Liver (tissue), 9 donors: ENCODE data around the gene COG4. TPM values are rescaled to one million over a fixed set of nuclear protein-coding genes. Genes with fewer than 3 reads are reported as not detected.

ENCODE experiments used
- DNase-seq: peaks from one replicate; pipeline ENCODE4 v3.0.0-alpha.2; 2017; ENCODE audit warnings: low spot score
- H3K27ac ChIP-seq, 2 donors: one replicate each; pipeline ENCODE4 v1.7.0; 2013; ENCODE audit warnings: inconsistent platforms in 2 of 2, low read length in 2 of 2, control low read depth in 1 of 2, low read depth in 1 of 2, mild to moderate bottlenecking in 1 of 2
- H3K27me3 ChIP-seq, 4 donors: one replicate each; pipeline versions ENCODE4 v1.6.1 to v1.7.0; 2013; ENCODE audit warnings: low read length in 3 of 4, inconsistent platforms in 1 of 4, mild to moderate bottlenecking in 1 of 4, moderate library complexity in 1 of 4; ENCODE audit not compliant: control insufficient read depth in 4 of 4, insufficient read depth in 4 of 4
- H3K36me3 ChIP-seq, 4 donors: one replicate each; pipeline versions ENCODE4 v1.6.1 to v1.7.0; 2013; ENCODE audit warnings: low read length in 3 of 4, mild to moderate bottlenecking in 3 of 4, low read depth in 1 of 4, moderate library complexity in 1 of 4; ENCODE audit not compliant: control insufficient read depth in 4 of 4, insufficient read depth in 3 of 4
- H3K4me1 ChIP-seq, 4 donors: one replicate each; pipeline versions ENCODE4 v1.6.1 to v1.7.0; 2013; ENCODE audit warnings: low read length in 3 of 4, mild to moderate bottlenecking in 3 of 4, moderate library complexity in 1 of 4; ENCODE audit not compliant: control insufficient read depth in 4 of 4, insufficient read depth in 4 of 4
- H3K4me3 ChIP-seq, 3 donors: one replicate each; pipeline versions ENCODE4 v1.6.1 to v1.7.0; 2013; ENCODE audit warnings: low read length in 3 of 3, control low read depth in 1 of 3, low read depth in 1 of 3, mild to moderate bottlenecking in 1 of 3
- H3K9ac ChIP-seq, 2 donors: one replicate each; pipeline ENCODE4 v1.7.0; 2013; ENCODE audit warnings: low read length in 2 of 2, mild to moderate bottlenecking in 2 of 2, moderate library complexity in 2 of 2, control low read depth in 1 of 2, low read depth in 1 of 2
- H3K9me3 ChIP-seq, 4 donors: one replicate each; pipeline versions ENCODE4 v1.6.1 to v1.7.0; 2013; ENCODE audit warnings: low read length in 3 of 4; ENCODE audit not compliant: control insufficient read depth in 4 of 4
- ATF3 ChIP-seq: IDR thresholded peaks from 2 replicates; pipeline ENCODE4 v1.6.1; 2016; ENCODE audit warnings: antibody characterized with exemption
- CTCF ChIP-seq: fragments of 150-350 bp; IDR thresholded peaks from 2 replicates; pipeline ENCODE4 v1.5.1; 2017; ENCODE audit warnings: improper control_type of control experiment, low read depth, low read length; ENCODE audit not compliant: missing input control
- EGR1 ChIP-seq, 2 donors: IDR thresholded peaks; 2 replicates each; pipeline ENCODE4 v1.6.1; 2016 to 2018; ENCODE audit warnings: antibody characterized with exemption in 2 of 2, low read depth in 2 of 2
- FOXA1 ChIP-seq: IDR thresholded peaks from 2 replicates; pipeline ENCODE4 v1.6.1; 2016; ENCODE audit warnings: antibody characterized with exemption
- FOXA2 ChIP-seq: IDR thresholded peaks from 2 replicates; pipeline ENCODE4 v1.6.1; 2016; ENCODE audit warnings: antibody characterized with exemption
- GABPA ChIP-seq, 2 donors: IDR thresholded peaks in 1 of 2; conservative IDR thresholded peaks in 1 of 2; 2 replicates each; pipeline ENCODE4 v1.6.1; 2016; ENCODE audit warnings: antibody characterized with exemption in 2 of 2, mild to moderate bottlenecking in 1 of 2, moderate library complexity in 1 of 2
- HNF4A ChIP-seq, 2 donors: conservative IDR thresholded peaks; 2 replicates each; pipeline ENCODE4 v1.6.1; 2016; ENCODE audit warnings: antibody characterized with exemption in 2 of 2, mild to moderate bottlenecking in 2 of 2
- HNF4G ChIP-seq: IDR thresholded peaks from 2 replicates; pipeline ENCODE4 v1.6.1; 2016; ENCODE audit warnings: antibody characterized with exemption
- JUND ChIP-seq, 2 donors: IDR thresholded peaks; 2 replicates each; pipeline ENCODE4 v1.6.1; 2016; ENCODE audit warnings: antibody characterized with exemption in 2 of 2
- MAX ChIP-seq: IDR thresholded peaks from 2 replicates; pipeline ENCODE4 v1.6.1; 2016; ENCODE audit warnings: antibody characterized with exemption
- NR2F2 ChIP-seq: IDR thresholded peaks from 2 replicates; pipeline ENCODE4 v1.6.1; 2016; ENCODE audit warnings: antibody characterized with exemption
- RAD21 ChIP-seq, 2 donors: IDR thresholded peaks; 2 replicates each; pipeline ENCODE4 v1.6.1; 2016; ENCODE audit warnings: antibody characterized with exemption in 2 of 2, mild to moderate bottlenecking in 2 of 2
- RXRA ChIP-seq, 2 donors: IDR thresholded peaks; 2 replicates each; pipeline ENCODE4 v1.6.1; 2017 to 2018; ENCODE audit warnings: antibody characterized with exemption in 2 of 2, mild to moderate bottlenecking in 1 of 2
- SP1 ChIP-seq: IDR thresholded peaks from 2 replicates; pipeline ENCODE4 v1.6.1; 2018; ENCODE audit warnings: antibody characterized with exemption, mild to moderate bottlenecking
- TAF1 ChIP-seq: conservative IDR thresholded peaks from 2 replicates; pipeline ENCODE4 v1.6.1; 2016; ENCODE audit warnings: antibody characterized with exemption, mild to moderate bottlenecking
- YY1 ChIP-seq: IDR thresholded peaks from 2 replicates; pipeline ENCODE4 v1.6.1; 2016; ENCODE audit warnings: antibody characterized with exemption, mild to moderate bottlenecking
- WGBS: extraction: QIAGEN DNeasy Blood & Tissue Kit; methylation state at CpG from one replicate; pipeline ENCODE4 v1.1.7; 2013; 5-methylcytosine and 5-hydroxymethylcytosine counted together
- polyA plus RNA-seq, 2 donors: library from polyadenylated mRNA; stranded (reverse) in 1 of 2; unstranded in 1 of 2; fragments of 200-250 nt in 1 of 2; fragments of >200 nt in 1 of 2; fragmentation: Nextera tagmentation in 1 of 2; extraction: Ambion mirVana in 1 of 2; gene quantifications; one replicate each; pipeline versions ENCODE4 v1.2.1 to v1.2.3, GENCODE V29; 2013 to 2015
- total RNA-seq, 2 donors: library from RNA; depleted of rRNA; stranded (reverse); fragments of >200 nt; gene quantifications; one replicate each; pipeline ENCODE4 v1.2.3, GENCODE V29; 2014
- TF ChIP-seq, protein P1 (sequence below): IDR thresholded peaks from 2 replicates; pipeline ENCODE4 v1.6.1; 2016; ENCODE audit warnings: antibody characterized with exemption, mild to moderate bottlenecking
- TF ChIP-seq, protein P2 (sequence below): IDR thresholded peaks from 2 replicates; pipeline ENCODE4 v1.6.1; 2016; ENCODE audit warnings: antibody characterized with exemption
- donor health status: healthy.
- donor health status: healthy.
- donor health status: healthy.
- donor health status: healthy.
- donor health status: healthy.

Gene COG4
- total and polyA plus RNA-seq, 4 donors = 15.3 to 59.5 (median 27.2) TPM

- peaks cover 14 to 86% (median 61%) of the 10 kb centered on the region in 4 donors for H3K36me3 ChIP-seq
- TF ChIP-seq HNF4A (conservative IDR thresholded peaks at IDR 0.05) = no peak
- no peak for TF ChIP-seq EGR1 (IDR thresholded peaks at IDR 0.05; ENCODE audit: low read depth in 2 of 2)
- TF ChIP-seq, protein P1, sequence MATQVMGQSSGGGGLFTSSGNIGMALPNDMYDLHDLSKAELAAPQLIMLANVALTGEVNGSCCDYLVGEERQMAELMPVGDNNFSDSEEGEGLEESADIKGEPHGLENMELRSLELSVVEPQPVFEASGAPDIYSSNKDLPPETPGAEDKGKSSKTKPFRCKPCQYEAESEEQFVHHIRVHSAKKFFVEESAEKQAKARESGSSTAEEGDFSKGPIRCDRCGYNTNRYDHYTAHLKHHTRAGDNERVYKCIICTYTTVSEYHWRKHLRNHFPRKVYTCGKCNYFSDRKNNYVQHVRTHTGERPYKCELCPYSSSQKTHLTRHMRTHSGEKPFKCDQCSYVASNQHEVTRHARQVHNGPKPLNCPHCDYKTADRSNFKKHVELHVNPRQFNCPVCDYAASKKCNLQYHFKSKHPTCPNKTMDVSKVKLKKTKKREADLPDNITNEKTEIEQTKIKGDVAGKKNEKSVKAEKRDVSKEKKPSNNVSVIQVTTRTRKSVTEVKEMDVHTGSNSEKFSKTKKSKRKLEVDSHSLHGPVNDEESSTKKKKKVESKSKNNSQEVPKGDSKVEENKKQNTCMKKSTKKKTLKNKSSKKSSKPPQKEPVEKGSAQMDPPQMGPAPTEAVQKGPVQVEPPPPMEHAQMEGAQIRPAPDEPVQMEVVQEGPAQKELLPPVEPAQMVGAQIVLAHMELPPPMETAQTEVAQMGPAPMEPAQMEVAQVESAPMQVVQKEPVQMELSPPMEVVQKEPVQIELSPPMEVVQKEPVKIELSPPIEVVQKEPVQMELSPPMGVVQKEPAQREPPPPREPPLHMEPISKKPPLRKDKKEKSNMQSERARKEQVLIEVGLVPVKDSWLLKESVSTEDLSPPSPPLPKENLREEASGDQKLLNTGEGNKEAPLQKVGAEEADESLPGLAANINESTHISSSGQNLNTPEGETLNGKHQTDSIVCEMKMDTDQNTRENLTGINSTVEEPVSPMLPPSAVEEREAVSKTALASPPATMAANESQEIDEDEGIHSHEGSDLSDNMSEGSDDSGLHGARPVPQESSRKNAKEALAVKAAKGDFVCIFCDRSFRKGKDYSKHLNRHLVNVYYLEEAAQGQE = no peak
- TF ChIP-seq FOXA2 = no peak
- TF ChIP-seq GABPA (IDR thresholded peaks at IDR 0.05 in 1 of 2, conservative IDR thresholded peaks at IDR 0.05 in 1 of 2) = no peak
- no peak for TF ChIP-seq YY1
- TF ChIP-seq FOXA1 = no peak
- no peak for TF ChIP-seq NR2F2
- TF ChIP-seq RXRA (IDR thresholded peaks at IDR 0.05) = no peak
- TF ChIP-seq RAD21 (IDR thresholded peaks at IDR 0.05) = no peak
- no peak for TF ChIP-seq JUND (IDR thresholded peaks at IDR 0.05)
- TF ChIP-seq SP1 = no peak
- TF ChIP-seq HNF4G = no peak
- TF ChIP-seq, protein P2, sequence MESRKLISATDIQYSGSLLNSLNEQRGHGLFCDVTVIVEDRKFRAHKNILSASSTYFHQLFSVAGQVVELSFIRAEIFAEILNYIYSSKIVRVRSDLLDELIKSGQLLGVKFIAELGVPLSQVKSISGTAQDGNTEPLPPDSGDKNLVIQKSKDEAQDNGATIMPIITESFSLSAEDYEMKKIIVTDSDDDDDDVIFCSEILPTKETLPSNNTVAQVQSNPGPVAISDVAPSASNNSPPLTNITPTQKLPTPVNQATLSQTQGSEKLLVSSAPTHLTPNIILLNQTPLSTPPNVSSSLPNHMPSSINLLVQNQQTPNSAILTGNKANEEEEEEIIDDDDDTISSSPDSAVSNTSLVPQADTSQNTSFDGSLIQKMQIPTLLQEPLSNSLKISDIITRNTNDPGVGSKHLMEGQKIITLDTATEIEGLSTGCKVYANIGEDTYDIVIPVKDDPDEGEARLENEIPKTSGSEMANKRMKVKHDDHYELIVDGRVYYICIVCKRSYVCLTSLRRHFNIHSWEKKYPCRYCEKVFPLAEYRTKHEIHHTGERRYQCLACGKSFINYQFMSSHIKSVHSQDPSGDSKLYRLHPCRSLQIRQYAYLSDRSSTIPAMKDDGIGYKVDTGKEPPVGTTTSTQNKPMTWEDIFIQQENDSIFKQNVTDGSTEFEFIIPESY = no peak
- TF ChIP-seq MAX = no peak
- TF ChIP-seq TAF1 = no peak
- no peak for TF ChIP-seq CTCF
- TF ChIP-seq ATF3 = no peak
- no peak overlapping the region for H3K9ac ChIP-seq
- no peak overlapping the region for H3K4me3 ChIP-seq
- no peaks in the 10 kb centered on the region for H3K9me3 ChIP-seq
- H3K27ac ChIP-seq = no peak overlapping the region
- DNase-seq = no peak
- no peaks in the 10 kb centered on the region for H3K27me3 ChIP-seq
- WGBS = 96% methylated on average over 1 of the region's 1 CpG
- H3K4me1 ChIP-seq = no peaks in the 10 kb centered on the region
Measured at GRCh38 chr16:70511833-70512232, 11.5 kb downstream of the COG4 start.
